NB4 (cell line): ENCODE data around the gene HIBADH.

Experiments used
- DNase-seq: peaks from one replicate; pipeline ENCODE4 v3.0.0; 2010; ENCODE audit warnings: low read depth
- H3K4me3 ChIP-seq: one replicate; pipeline ENCODE4 v1.5.1; 2011; ENCODE audit warnings: mild to moderate bottlenecking, low read depth, low read length, moderate library complexity
- MAX ChIP-seq: IDR thresholded peaks from 2 replicates; pipeline ENCODE4 v1.6.1; 2011; ENCODE audit warnings: low read depth, low read length
- MYC ChIP-seq: IDR thresholded peaks from 2 replicates; pipeline ENCODE4 v1.6.1; 2011; ENCODE audit warnings: low read depth, low read length
- POLR2A ChIP-seq: IDR thresholded peaks from 2 replicates; pipeline ENCODE4 v1.6.1; 2011; ENCODE audit warnings: mild to moderate bottlenecking; ENCODE audit not compliant: insufficient read length; ENCODE audit errors: extremely low read depth
- TF ChIP-seq, protein P1 (sequence below): IDR thresholded peaks from one replicate; pipeline ENCODE4 v1.5.1; 2012; ENCODE audit warnings: low read depth, low read length

Gene HIBADH

GRCh38 chr7:27634671-27635493 lies 27.8 kb downstream of the HIBADH start:
- TF ChIP-seq MAX (no peak), MYC (no peak), POLR2A (no peak)
- TF ChIP-seq, protein P1, sequence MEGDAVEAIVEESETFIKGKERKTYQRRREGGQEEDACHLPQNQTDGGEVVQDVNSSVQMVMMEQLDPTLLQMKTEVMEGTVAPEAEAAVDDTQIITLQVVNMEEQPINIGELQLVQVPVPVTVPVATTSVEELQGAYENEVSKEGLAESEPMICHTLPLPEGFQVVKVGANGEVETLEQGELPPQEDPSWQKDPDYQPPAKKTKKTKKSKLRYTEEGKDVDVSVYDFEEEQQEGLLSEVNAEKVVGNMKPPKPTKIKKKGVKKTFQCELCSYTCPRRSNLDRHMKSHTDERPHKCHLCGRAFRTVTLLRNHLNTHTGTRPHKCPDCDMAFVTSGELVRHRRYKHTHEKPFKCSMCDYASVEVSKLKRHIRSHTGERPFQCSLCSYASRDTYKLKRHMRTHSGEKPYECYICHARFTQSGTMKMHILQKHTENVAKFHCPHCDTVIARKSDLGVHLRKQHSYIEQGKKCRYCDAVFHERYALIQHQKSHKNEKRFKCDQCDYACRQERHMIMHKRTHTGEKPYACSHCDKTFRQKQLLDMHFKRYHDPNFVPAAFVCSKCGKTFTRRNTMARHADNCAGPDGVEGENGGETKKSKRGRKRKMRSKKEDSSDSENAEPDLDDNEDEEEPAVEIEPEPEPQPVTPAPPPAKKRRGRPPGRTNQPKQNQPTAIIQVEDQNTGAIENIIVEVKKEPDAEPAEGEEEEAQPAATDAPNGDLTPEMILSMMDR, result no peak
- H3K4me3 ChIP-seq, result no peak overlapping the region
- no peak for DNase-seq

GRCh38 chr7:27633062-27633461 lies 29.6 kb downstream of the HIBADH start:
- TF ChIP-seq, protein P1, result no peak
- TF ChIP-seq MYC (no peak), POLR2A (no peak), MAX (no peak)
- no peak overlapping the region for H3K4me3 ChIP-seq
- no peak for DNase-seq

DNA sequence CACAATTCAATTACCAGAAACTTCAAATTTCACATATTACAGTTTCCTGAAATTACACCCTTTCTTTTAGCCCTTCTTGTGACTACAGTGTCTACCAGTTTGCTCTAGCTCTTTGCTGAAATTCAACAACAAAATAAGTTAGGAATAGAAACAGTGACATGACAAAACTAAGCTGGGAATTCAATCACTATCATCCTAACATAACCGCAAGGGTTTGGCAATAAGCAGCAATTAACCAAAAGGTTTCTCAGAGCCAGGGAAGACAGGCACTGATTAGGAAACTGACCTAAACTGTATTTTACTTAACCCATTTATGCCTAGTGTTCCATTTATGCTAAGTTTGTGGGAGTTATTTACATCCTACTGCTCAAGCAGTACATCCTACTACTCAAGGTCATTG lies 31.3 kb downstream of the HIBADH start:
- no peak for DNase-seq
- TF ChIP-seq, protein P1, result no peak
- no peak for TF ChIP-seq MAX
- TF ChIP-seq MYC, result no peak
- TF ChIP-seq POLR2A, result no peak
- no peak overlapping the region for H3K4me3 ChIP-seq

- DNase-seq, result no peak
- TF ChIP-seq, protein P1, result no peak
- no peak for TF ChIP-seq POLR2A
- TF ChIP-seq MYC, result no peak
- TF ChIP-seq MAX, result no peak
Observed at GRCh38 chr7:27627146-27627545, 35.5 kb downstream of the HIBADH start.

DNA sequence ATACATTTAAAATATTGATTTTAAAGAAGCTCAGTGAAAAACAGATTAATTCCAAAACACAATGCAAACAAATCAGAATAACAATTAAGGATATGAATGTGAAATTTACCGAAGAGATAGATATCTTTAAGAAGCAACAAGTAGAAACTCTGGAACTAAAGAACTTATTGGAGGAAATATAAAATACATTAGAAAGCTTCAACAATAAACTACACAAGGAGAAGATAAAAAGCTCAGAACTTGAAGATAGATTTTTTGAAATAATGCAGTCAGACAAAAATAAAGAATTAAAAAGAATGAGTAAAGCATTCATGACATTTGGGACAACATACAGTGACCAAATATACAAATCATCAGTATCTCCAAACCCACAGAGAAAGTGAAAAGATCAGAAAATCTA lies 43.2 kb downstream of the HIBADH start:
- no peak for DNase-seq
- no peak overlapping the region for H3K4me3 ChIP-seq
- TF ChIP-seq POLR2A, result no peak
- TF ChIP-seq, protein P1, result no peak
- TF ChIP-seq MYC, result no peak
- TF ChIP-seq MAX, result no peak

More at GRCh38 chr7:27627146-27627545, 35.5 kb downstream of the HIBADH start:
- H3K4me3 ChIP-seq, result no peak overlapping the region
